Loucy (cell line): ENCODE measurements around the gene ACVR1.

Source experiments
- H2AFZ ChIP-seq: fragments of 200-600 bp; sonication (generic); 2 replicates; pipeline ENCODE4 v1.6.0; 2016; ENCODE audit warnings: antibody characterized with exemption, mild to moderate bottlenecking, low read length, moderate library complexity
- H3F3A ChIP-seq: fragments of 200-600 bp; 2 replicates; pipeline ENCODE4 v1.6.0; 2016; ENCODE audit warnings: antibody characterized with exemption, low read depth, mild to moderate bottlenecking
- H3K27me3 ChIP-seq: fragments of 200-600 bp; sonication (generic); 2 replicates; pipeline ENCODE4 v1.6.1; 2014; ENCODE audit warnings: low read length, mild to moderate bottlenecking; ENCODE audit not compliant: insufficient read depth, poor library complexity, severe bottlenecking
- H3K36me3 ChIP-seq: fragments of 200-600 bp; sonication (generic); 2 replicates; pipeline ENCODE4 v1.6.1; 2016; ENCODE audit warnings: low read length; ENCODE audit not compliant: insufficient read depth
- H3K4me1 ChIP-seq: fragments of 200-600 bp; sonication (generic); 2 replicates; pipeline ENCODE4 v1.5.1; 2014; ENCODE audit warnings: low read length, mild to moderate bottlenecking; ENCODE audit not compliant: insufficient read depth, poor library complexity, severe bottlenecking
- H3K4me2 ChIP-seq: fragments of 200-600 bp; sonication (generic); 2 replicates; pipeline ENCODE4 v1.6.0; 2014; ENCODE audit warnings: antibody characterized with exemption, low read length, low read depth, mild to moderate bottlenecking; ENCODE audit not compliant: poor library complexity, severe bottlenecking
- H3K4me3 ChIP-seq: fragments of 200-600 bp; sonication (generic); 2 replicates; pipeline ENCODE4 v1.5.1; 2014; ENCODE audit warnings: low read length, mild to moderate bottlenecking, mixed read lengths; ENCODE audit not compliant: poor library complexity, severe bottlenecking
- H3K79me2 ChIP-seq: fragments of 200-600 bp; sonication (generic); 2 replicates; pipeline ENCODE4 v1.6.1; 2014; ENCODE audit warnings: low read length; ENCODE audit not compliant: insufficient read depth
- H3K9ac ChIP-seq: fragments of 200-600 bp; sonication (generic); 2 replicates; pipeline ENCODE4 v1.6.0; 2014; ENCODE audit warnings: mild to moderate bottlenecking, low read depth, low read length, moderate library complexity; ENCODE audit not compliant: poor library complexity, severe bottlenecking
- H3K9me2 ChIP-seq: fragments of 200-600 bp; sonication (generic); replicated peaks from 2 replicates; pipeline ENCODE4 v1.6.1; 2016; ENCODE audit warnings: low read depth, low read length, mixed read lengths
- H3K9me3 ChIP-seq: fragments of 200-600 bp; sonication (generic); 2 replicates; pipeline ENCODE4 v1.6.1; 2014; ENCODE audit warnings: mild to moderate bottlenecking, antibody characterized with exemption, low read length, low read depth; ENCODE audit not compliant: insufficient read depth
- H4K20me1 ChIP-seq: fragments of 200-600 bp; sonication (generic); 2 replicates; pipeline ENCODE4 v1.6.0; 2014; ENCODE audit warnings: antibody characterized with exemption, low read length, mild to moderate bottlenecking; ENCODE audit not compliant: insufficient read depth, poor library complexity, severe bottlenecking
- EZH2phosphoT487 ChIP-seq: fragments of 200-600 bp; IDR thresholded peaks from 2 replicates; pipeline ENCODE4 v1.6.1; 2018; ENCODE audit warnings: antibody characterized with exemption, mild to moderate bottlenecking, moderate library complexity, borderline replicate concordance
- TF ChIP-seq, protein P1 (sequence below): fragments of 200-600 bp; sonication (generic); conservative IDR thresholded peaks from 2 replicates; pipeline ENCODE4 v1.5.1; 2014; ENCODE audit warnings: mild to moderate bottlenecking, antibody characterized with exemption, low read length

Gene ACVR1

DNA sequence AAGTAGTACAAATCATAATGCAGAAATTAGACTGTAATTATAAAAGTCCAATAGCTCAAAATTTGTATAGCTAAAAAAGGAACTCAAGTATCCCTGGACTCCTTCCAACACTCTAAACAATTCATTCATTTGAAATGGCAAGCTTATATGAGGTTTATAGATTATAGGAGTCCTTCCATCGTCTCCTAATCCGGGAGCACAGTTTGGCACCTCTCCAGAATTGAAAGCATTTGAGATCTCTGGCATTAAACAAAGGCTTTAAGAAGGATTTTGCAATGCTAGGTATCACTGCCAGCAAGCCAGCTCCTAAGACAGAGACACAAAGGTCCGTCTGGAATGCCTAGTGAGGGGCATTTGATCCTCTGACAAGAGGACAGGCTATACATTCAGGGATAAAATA, 90.9 kb downstream of the ACVR1 start:
- peaks cover 11% of the 10 kb centered on the region for H3K4me1 ChIP-seq
- H3K4me3 ChIP-seq, result no peak overlapping the region
- no peaks in the 10 kb centered on the region for H3K36me3 ChIP-seq

DNA sequence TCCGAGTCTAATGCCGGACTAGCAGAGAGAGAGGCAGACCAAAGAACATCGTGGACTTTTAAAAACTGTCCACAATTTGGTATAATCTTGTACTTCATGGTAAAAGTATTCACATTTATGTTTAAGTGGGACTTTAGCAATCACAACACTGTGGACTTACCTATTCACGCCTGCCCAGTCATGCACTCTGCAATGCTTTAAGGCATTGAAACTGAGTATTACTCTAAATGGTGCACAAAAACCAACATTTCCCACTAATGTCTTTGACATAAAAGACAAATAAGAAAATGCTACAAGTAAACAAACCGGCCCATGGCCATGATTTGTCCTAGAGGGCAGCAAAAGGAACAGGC, 91.3 kb downstream of the ACVR1 start:
- no peak for TF ChIP-seq EZH2phosphoT487
- TF ChIP-seq, protein P1, sequence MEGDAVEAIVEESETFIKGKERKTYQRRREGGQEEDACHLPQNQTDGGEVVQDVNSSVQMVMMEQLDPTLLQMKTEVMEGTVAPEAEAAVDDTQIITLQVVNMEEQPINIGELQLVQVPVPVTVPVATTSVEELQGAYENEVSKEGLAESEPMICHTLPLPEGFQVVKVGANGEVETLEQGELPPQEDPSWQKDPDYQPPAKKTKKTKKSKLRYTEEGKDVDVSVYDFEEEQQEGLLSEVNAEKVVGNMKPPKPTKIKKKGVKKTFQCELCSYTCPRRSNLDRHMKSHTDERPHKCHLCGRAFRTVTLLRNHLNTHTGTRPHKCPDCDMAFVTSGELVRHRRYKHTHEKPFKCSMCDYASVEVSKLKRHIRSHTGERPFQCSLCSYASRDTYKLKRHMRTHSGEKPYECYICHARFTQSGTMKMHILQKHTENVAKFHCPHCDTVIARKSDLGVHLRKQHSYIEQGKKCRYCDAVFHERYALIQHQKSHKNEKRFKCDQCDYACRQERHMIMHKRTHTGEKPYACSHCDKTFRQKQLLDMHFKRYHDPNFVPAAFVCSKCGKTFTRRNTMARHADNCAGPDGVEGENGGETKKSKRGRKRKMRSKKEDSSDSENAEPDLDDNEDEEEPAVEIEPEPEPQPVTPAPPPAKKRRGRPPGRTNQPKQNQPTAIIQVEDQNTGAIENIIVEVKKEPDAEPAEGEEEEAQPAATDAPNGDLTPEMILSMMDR, result no peak
- Histone ChIP-seq H3K4me3 (no peak overlapping the region), H3K4me2 (no peak overlapping the region), H3K9me3 (no peaks in the 10 kb centered on the region), H3K9ac (no peak overlapping the region), H3K9me2 (no peaks in the 10 kb centered on the region), H3K27me3 (no peaks in the 10 kb centered on the region), H3F3A (no peaks in the 10 kb centered on the region), H3K4me1 (peaks cover 9% of the 10 kb centered on the region), H2AFZ (no peak overlapping the region), H4K20me1 (no peaks in the 10 kb centered on the region), H3K79me2 (no peaks in the 10 kb centered on the region), H3K36me3 (no peaks in the 10 kb centered on the region)

More for the DNA sequence above, 90.9 kb downstream of the ACVR1 start:
- Histone ChIP-seq H3K4me2 (no peak overlapping the region), H2AFZ (no peak overlapping the region), H3K9me2 (no peaks in the 10 kb centered on the region), H3F3A (no peaks in the 10 kb centered on the region), H3K9me3 (no peaks in the 10 kb centered on the region), H3K9ac (no peak overlapping the region), H3K79me2 (no peaks in the 10 kb centered on the region), H4K20me1 (no peaks in the 10 kb centered on the region), H3K27me3 (no peaks in the 10 kb centered on the region)
- TF ChIP-seq EZH2phosphoT487, result no peak
- TF ChIP-seq, protein P1, result no peak

DNA sequence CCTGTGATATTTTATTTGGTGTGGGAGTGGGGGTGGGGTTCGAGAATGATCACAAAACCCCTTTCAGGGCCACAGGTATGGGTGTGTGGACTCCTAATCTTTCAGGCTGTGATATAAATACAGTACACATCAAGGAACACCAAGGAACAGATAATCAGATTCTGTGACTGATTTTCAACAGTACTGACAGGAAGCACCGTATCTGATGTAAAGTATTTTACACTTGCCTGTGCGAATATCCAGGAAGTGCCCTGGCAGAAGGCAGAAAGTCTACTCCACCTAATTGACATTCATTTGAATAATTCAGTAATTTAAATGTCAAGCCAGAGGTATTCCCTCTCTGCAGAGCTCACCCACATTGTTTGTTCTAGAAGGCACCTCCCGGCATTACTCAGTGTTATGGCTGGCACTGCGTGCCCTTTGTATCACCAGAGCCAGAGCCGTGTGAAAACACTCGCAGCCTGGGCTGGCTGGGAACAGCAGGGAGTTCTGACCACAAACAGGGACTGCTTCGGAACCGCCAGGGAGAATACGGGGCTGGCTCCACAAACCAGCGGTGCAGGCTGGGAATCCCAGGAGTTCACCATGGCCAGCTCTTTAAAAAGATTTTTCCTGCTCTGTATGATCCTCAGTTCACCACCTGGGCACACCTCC, 91.8 kb downstream of the ACVR1 start:
- Histone ChIP-seq H3K9me3 (no peaks in the 10 kb centered on the region), H2AFZ (no peak overlapping the region), H3K4me3 (no peak overlapping the region), H3K27me3 (no peaks in the 10 kb centered on the region), H3K4me2 (no peak overlapping the region), H3F3A (no peaks in the 10 kb centered on the region), H3K4me1 (peaks cover 5% of the 10 kb centered on the region), H3K9me2 (no peaks in the 10 kb centered on the region), H3K79me2 (no peaks in the 10 kb centered on the region), H3K36me3 (no peaks in the 10 kb centered on the region), H4K20me1 (no peaks in the 10 kb centered on the region), H3K9ac (no peak overlapping the region)
- TF ChIP-seq EZH2phosphoT487, result no peak
- TF ChIP-seq, protein P1, result no peak
